IMR-90 (cell line): ENCODE results near the gene SSPN. TPM values are rescaled to one million over a fixed set of nuclear protein-coding genes. Genes with fewer than 3 reads are reported as not detected.

Experiments used
- ATAC-seq: fragments of 200-7000 bp; cut with Tn5 transposase; 2 replicates; pipeline ENCODE4 v1.9.1; 2020; ENCODE audit warnings: low read depth, mild to moderate bottlenecking, moderate library complexity
- BruUV-seq: library from RNA; stranded (reverse); fragments of 400-500 nt; replicated peaks from 2 replicates; lab custom pipeline; 2021; lab: Mats Ljungman, UMichigan
- CTCF ChIA-PET: fragments of 300-600 bp; formaldehyde crosslinking; extraction: SDS; loops from one replicate; lab custom pipeline; 2021; ENCODE audit warnings: antibody characterized with exemption; lab: Yijun Ruan, JAX
- POLR2A ChIA-PET: fragments of 300-600 bp; sonication (Branson Sonifier 250); formaldehyde crosslinking; loops from one replicate; lab custom pipeline; 2022; ENCODE audit warnings: antibody characterized with exemption; ENCODE audit not compliant: unreplicated experiment; lab: Charles Lee
- DNase-seq: peaks from one replicate; pipeline ENCODE4 v3.0.0; 2013
- H2AFZ ChIP-seq: replicated peaks from 2 replicates; pipeline ENCODE3; 2013; ENCODE audit warnings: low read length, mild to moderate bottlenecking; ENCODE audit not compliant: poor library complexity
- H2AK5ac ChIP-seq: 2 replicates; pipeline ENCODE4 v1.6.1; 2013; ENCODE audit warnings: low read depth, low read length, inconsistent platforms
- H2AK9ac ChIP-seq: replicated peaks from 2 replicates; pipeline ENCODE3; 2013; ENCODE audit warnings: mild to moderate bottlenecking, low read depth, low read length, moderate library complexity; ENCODE audit not compliant: poor library complexity
- H2BK120ac ChIP-seq: 2 replicates; pipeline ENCODE4 v1.6.1; 2013; ENCODE audit warnings: low read depth, low read length, inconsistent platforms
- H2BK15ac ChIP-seq: 3 replicates; pipeline ENCODE4 v1.6.1; 2013; ENCODE audit warnings: low read depth, low read length, inconsistent platforms
- H2BK20ac ChIP-seq: 2 replicates; pipeline ENCODE4 v1.6.1; 2013; ENCODE audit warnings: low read depth, mild to moderate bottlenecking, inconsistent platforms, low read length, moderate library complexity
- H2BK5ac ChIP-seq: 2 replicates; pipeline ENCODE4 v1.6.1; 2013; ENCODE audit warnings: mild to moderate bottlenecking, low read depth, low read length, inconsistent platforms; ENCODE audit not compliant: poor library complexity, severe bottlenecking
- H3K14ac ChIP-seq: replicated peaks from 2 replicates; pipeline ENCODE4 v1.6.1; 2013; ENCODE audit warnings: low read depth, low read length, inconsistent platforms
- H3K18ac ChIP-seq: 2 replicates; pipeline ENCODE4 v1.6.1; 2013; ENCODE audit warnings: low read depth, low read length, control low read depth
- H3K23ac ChIP-seq: 2 replicates; pipeline ENCODE4 v1.6.1; 2013; ENCODE audit warnings: low read depth, low read length, inconsistent platforms
- H3K27ac ChIP-seq: 2 replicates; pipeline ENCODE4 v1.5.1; 2013; ENCODE audit warnings: mild to moderate bottlenecking, control low read depth, low read length; ENCODE audit not compliant: insufficient read depth
- H3K27me3 ChIP-seq: 2 replicates; pipeline ENCODE4 v1.6.1; 2013; ENCODE audit warnings: low read length; ENCODE audit not compliant: control insufficient read depth, insufficient read depth
- H3K36me3 ChIP-seq: 2 replicates; pipeline ENCODE4 v1.6.1; 2013; ENCODE audit warnings: low read length, mixed read lengths; ENCODE audit not compliant: control insufficient read depth, insufficient read depth
- H3K4ac ChIP-seq: 2 replicates; pipeline ENCODE4 v1.6.1; 2013; ENCODE audit warnings: low read depth, low read length, inconsistent platforms
- H3K4me1 ChIP-seq: 2 replicates; pipeline ENCODE4 v1.6.1; 2013; ENCODE audit warnings: low read length, mixed read lengths; ENCODE audit not compliant: control insufficient read depth, insufficient read depth
- H3K4me2 ChIP-seq: 2 replicates; pipeline ENCODE4 v1.6.1; 2013; ENCODE audit warnings: low read depth, mild to moderate bottlenecking, control low read depth, low read length, moderate library complexity
- H3K4me3 ChIP-seq: 2 replicates; pipeline ENCODE4 v1.5.1; 2013; ENCODE audit warnings: low read depth, mild to moderate bottlenecking, control low read depth, low read length, moderate library complexity; ENCODE audit not compliant: insufficient read depth
- H3K56ac ChIP-seq: 2 replicates; pipeline ENCODE4 v1.6.1; 2013; ENCODE audit warnings: low read length, inconsistent platforms; ENCODE audit not compliant: insufficient read depth; ENCODE audit errors: extremely low read depth
- H3K79me1 ChIP-seq, 2 experiments: 2 replicates each; pipeline ENCODE4 v1.6.1; 2013; ENCODE audit warnings: low read length in 2 of 2, inconsistent platforms in 1 of 2, low read depth in 1 of 2
- H3K9ac ChIP-seq: 2 replicates; pipeline ENCODE4 v1.6.1; 2013; ENCODE audit warnings: low read depth, low read length, control low read depth
- H3K9me1 ChIP-seq: 2 replicates; pipeline ENCODE4 v1.6.1; 2013; ENCODE audit warnings: low read length, inconsistent platforms; ENCODE audit not compliant: insufficient read depth
- H3K9me3 ChIP-seq: 2 replicates; pipeline ENCODE4 v1.6.1; 2013; ENCODE audit warnings: low read length; ENCODE audit not compliant: control insufficient read depth, insufficient read depth
- H4K20me1 ChIP-seq: 2 replicates; pipeline ENCODE4 v1.6.1; 2013; ENCODE audit warnings: low read length, inconsistent platforms; ENCODE audit not compliant: insufficient read depth
- H4K5ac ChIP-seq: 2 replicates; pipeline ENCODE4 v1.6.1; 2013; ENCODE audit warnings: mild to moderate bottlenecking, low read depth, low read length, control low read depth
- H4K8ac ChIP-seq, 2 experiments: 2 replicates each; pipeline ENCODE4 v1.6.1; 2013; ENCODE audit warnings: low read depth in 2 of 2, low read length in 2 of 2, control low read depth in 1 of 2, inconsistent platforms in 1 of 2
- H4K91ac ChIP-seq: 2 replicates; pipeline ENCODE4 v1.6.1; 2013; ENCODE audit warnings: low read depth, low read length, inconsistent platforms; ENCODE audit not compliant: insufficient read depth
- ELK1 ChIP-seq: fragments of 150-350 bp; IDR thresholded peaks from 2 replicates; pipeline ENCODE4 v1.6.1; 2016; ENCODE audit warnings: low read depth, mild to moderate bottlenecking, low read length, moderate library complexity, borderline replicate concordance
- MAZ ChIP-seq: IDR thresholded peaks from 2 replicates; pipeline ENCODE4 v1.6.1; 2012; ENCODE audit warnings: low read depth, mild to moderate bottlenecking, low read length, improper control_type of control experiment, moderate library complexity, borderline replicate concordance
- USF2 ChIP-seq: fragments of 150-350 bp; IDR thresholded peaks from 2 replicates; pipeline ENCODE4 v1.6.1; 2017; ENCODE audit warnings: mild to moderate bottlenecking, antibody characterized with exemption, low read length, low read depth
- WGBS, 2 experiments: methylation state at CpG; one replicate each; pipeline versions ENCODE4 v1.1.5 to v1.1.7; 2013; ENCODE audit warnings: missing lambda C conversion rate in 2 of 2; ENCODE audit not compliant: insufficient read length in 1 of 2; ENCODE audit errors: extremely low coverage in 2 of 2; 5-methylcytosine and 5-hydroxymethylcytosine counted together
- dilution Hi-C: fragments of 300-500 bp; cut with HindIII; formaldehyde crosslinking; loops from one replicate; pipeline ENCODE4 v1.14.3; 2018; ENCODE audit warnings: low sequenced_read_pairs; ENCODE audit not compliant: unreplicated experiment
- in situ Hi-C: fragments of 300-500 bp; cut with MboI; formaldehyde crosslinking; loops from 3 replicates; pipeline ENCODE4 v1.14.3; 2019; ENCODE audit warnings: low sequenced_read_pairs, inconsistent platforms, mixed read lengths
- intact Hi-C: fragments of 100-400 bp; cut with micrococcal nuclease; formaldehyde crosslinking; loops from 2 replicates; pipeline ENCODE4 v1.10.0; 2022
- polyA plus RNA-seq, 3 experiments: library from polyadenylated mRNA; depleted of rRNA; stranded (reverse); fragments of >200 nt; gene quantifications; 2 replicates each; pipeline ENCODE4 v1.2.3, GENCODE V29; 2012; ENCODE audit warnings: low replicate concordance in 1 of 3
- total RNA-seq: library from RNA; depleted of rRNA; stranded (reverse); fragments of >200 nt; gene quantifications from 2 replicates; pipeline ENCODE4 v1.2.3, GENCODE V29; 2012

Gene SSPN
- total and polyA plus RNA-seq, 2 of the 4 experiments (the other 2 are of a cell fraction): 3.5 to 5.6 TPM

- Histone ChIP-seq H3K9ac (no peak overlapping the region), H3K18ac (no peak overlapping the region), H3K14ac (peak overlapping the region; percentile 39; the same call in 1 of the 2 replicates), H3K9me1 (no peaks in the 10 kb centered on the region), H2AFZ (no peak overlapping the region), H3K27ac (no peak overlapping the region), H4K20me1 (no peaks in the 10 kb centered on the region), H2BK20ac (no peak overlapping the region), H4K5ac (no peak overlapping the region), H3K4ac (peak overlapping the region; percentile 28; the same call in 1 of the 2 replicates), H3K56ac (no peak overlapping the region), H3K4me3 (no peak overlapping the region), H4K91ac (0 out of 2 replicates have a peak overlapping the region, but pooled peaks have one; percentile 16), H2AK5ac (peak overlapping the region; percentile 76; the same call in 1 of the 2 replicates), H2AK9ac (peak overlapping the region; percentile 30), H3K79me1 (peaks cover 4 to 5% of the 10 kb centered on the region in 2 experiments; a peak in 1 of 4 replicates), H3K4me2 (no peak overlapping the region), H2BK15ac (0 out of 3 replicates have a peak overlapping the region, but pooled peaks have one; percentile 54), H2BK120ac (0 out of 2 replicates have a peak overlapping the region, but pooled peaks have one; percentile 9), H3K23ac (peak overlapping the region; percentile 70; the same call in 1 of the 2 replicates), H3K27me3 (no peaks in the 10 kb centered on the region), H3K9me3 (no peaks in the 10 kb centered on the region), H3K36me3 (no peaks in the 10 kb centered on the region), H2BK5ac (no peak overlapping the region), H3K4me1 (peaks cover 2% of the 10 kb centered on the region), H4K8ac (no peak overlapping the region)
- no TSS peak for BruUV-seq
- CTCF ChIA-PET: no interaction called here
- no CpG with 5 or more reads among the region's 3 CpGs for WGBS, 2 experiments
- no peak for DNase-seq
- in situ Hi-C loops: no loop called here
- no peak for ATAC-seq
- intact Hi-C loops: loop anchor here (5.0 kb wide), 2 partner anchors 71 to 454 kb away; partner anchors contain the start of gene BHLHE41
- POLR2A ChIA-PET: no interaction called here
- dilution Hi-C loops: no loop called here
- TF ChIP-seq MAZ (no peak), ELK1 (no peak), USF2 (no peak)
These were observed 2.5 kb downstream of the SSPN start for GRCh38 chr12:26197832-26198231.
